AG09319 (cell line): ENCODE data around the gene SPON1.
A peak's percentile ranks its signal among the peaks of the same experiment; 100 is the strongest.
"Not testable (repeated sequence)": the region's sequence is repeated elsewhere in the genome, so short reads cannot be mapped to it uniquely, and the experiment has no call there.

ENCODE experiments used
- DNase-seq: peaks from one replicate; pipeline ENCODE4 v3.0.0-alpha.2; 2010; ENCODE audit warnings: low read depth; ENCODE audit errors: extremely low read depth
- CTCF ChIP-seq: IDR thresholded peaks from 2 replicates; pipeline ENCODE4 v1.5.1; 2011; ENCODE audit warnings: low read depth, mild to moderate bottlenecking, inconsistent platforms, low read length, moderate library complexity

Gene SPON1

GRCh38 chr11:14244926-14245325 lies 282.4 kb downstream of the SPON1 start:
- no peak for TF ChIP-seq CTCF
- DNase-seq: no peak

- no peak for TF ChIP-seq CTCF
- no peak for DNase-seq
These were observed 282.9 kb downstream of the SPON1 start for GRCh38 chr11:14245444-14245843.

GRCh38 chr11:14248580-14248981 lies 286.1 kb downstream of the SPON1 start:
- DNase-seq: no peak
- peak; percentile 45 for TF ChIP-seq CTCF

GRCh38 chr11:14249121-14249963 lies 286.8 kb downstream of the SPON1 start:
- peak; percentile 36 for DNase-seq
- TF ChIP-seq CTCF: peak; percentile 76

GRCh38 chr11:14251754-14252153 lies 289.2 kb downstream of the SPON1 start:
- DNase-seq: no peak

GRCh38 chr11:14252501-14252900 lies 290.0 kb downstream of the SPON1 start:
- not testable (repeated sequence) for DNase-seq

More at GRCh38 chr11:14251754-14252153, 289.2 kb downstream of the SPON1 start:
- no peak for TF ChIP-seq CTCF

GRCh38 chr11:14253421-14253820 lies 290.9 kb downstream of the SPON1 start:
- no peak for DNase-seq
- no peak for TF ChIP-seq CTCF

GRCh38 chr11:14253840-14254239 lies 291.3 kb downstream of the SPON1 start:
- no peak for TF ChIP-seq CTCF
- DNase-seq: no peak
